Nephron progenitor cell (in vitro differentiated cells): ENCODE measurements around the gene CPOX.

Source experiments
- DNase-seq: peaks from one replicate; pipeline ENCODE4 v3.0.0; 2021
- H3K27ac Mint-ChIP-seq: 2 replicates; pipeline ENCODE4 v1.8.0; 2021; ENCODE audit warnings: mild to moderate bottlenecking, moderate library complexity, mixed read lengths
- H3K27me3 Mint-ChIP-seq: 2 replicates; pipeline ENCODE4 v1.8.0; 2021; ENCODE audit warnings: mild to moderate bottlenecking, low read depth, mixed read lengths; ENCODE audit not compliant: poor library complexity
- H3K36me3 Mint-ChIP-seq: 2 replicates; pipeline ENCODE4 v1.8.0; 2021; ENCODE audit warnings: low read depth, mixed read lengths
- H3K4me1 Mint-ChIP-seq: 2 replicates; pipeline ENCODE4 v1.8.0; 2021; ENCODE audit warnings: mixed read lengths
- H3K4me3 Mint-ChIP-seq: 2 replicates; pipeline ENCODE4 v1.8.0; 2021; ENCODE audit warnings: mild to moderate bottlenecking, moderate library complexity, mixed read lengths
- H3K9me3 Mint-ChIP-seq: 2 replicates; pipeline ENCODE4 v1.8.0; 2021; ENCODE audit warnings: mild to moderate bottlenecking, moderate library complexity, mixed read lengths
- CTCF ChIP-seq: fragments of 200-600 bp; sonication (generic); IDR thresholded peaks from 2 replicates; pipeline ENCODE4 v1.5.0; 2021; ENCODE audit warnings: antibody characterized with exemption

The CPOX gene

GRCh38 chr3:98532709-98533571, 60.5 kb downstream of the CPOX start:
- Mint-ChIP-seq H3K27ac (peak overlapping the region; percentile 23), H3K36me3 (no peaks in the 10 kb centered on the region), H3K4me3 (no peak overlapping the region), H3K27me3 (no peaks in the 10 kb centered on the region), H3K9me3 (no peaks in the 10 kb centered on the region), H3K4me1 (peaks cover 17% of the 10 kb centered on the region)
- no peak for TF ChIP-seq CTCF
- no peak for DNase-seq

GRCh38 chr3:98532275-98532637, 61.2 kb downstream of the CPOX start:
- TF ChIP-seq CTCF = no peak
- no peaks in the 10 kb centered on the region for H3K9me3 Mint-ChIP-seq
- no peaks in the 10 kb centered on the region for H3K27me3 Mint-ChIP-seq
- no peak overlapping the region for H3K27ac Mint-ChIP-seq
- H3K4me1 Mint-ChIP-seq = peaks cover 17% of the 10 kb centered on the region
- no peaks in the 10 kb centered on the region for H3K36me3 Mint-ChIP-seq
- no peak overlapping the region for H3K4me3 Mint-ChIP-seq
- no peak for DNase-seq

DNA sequence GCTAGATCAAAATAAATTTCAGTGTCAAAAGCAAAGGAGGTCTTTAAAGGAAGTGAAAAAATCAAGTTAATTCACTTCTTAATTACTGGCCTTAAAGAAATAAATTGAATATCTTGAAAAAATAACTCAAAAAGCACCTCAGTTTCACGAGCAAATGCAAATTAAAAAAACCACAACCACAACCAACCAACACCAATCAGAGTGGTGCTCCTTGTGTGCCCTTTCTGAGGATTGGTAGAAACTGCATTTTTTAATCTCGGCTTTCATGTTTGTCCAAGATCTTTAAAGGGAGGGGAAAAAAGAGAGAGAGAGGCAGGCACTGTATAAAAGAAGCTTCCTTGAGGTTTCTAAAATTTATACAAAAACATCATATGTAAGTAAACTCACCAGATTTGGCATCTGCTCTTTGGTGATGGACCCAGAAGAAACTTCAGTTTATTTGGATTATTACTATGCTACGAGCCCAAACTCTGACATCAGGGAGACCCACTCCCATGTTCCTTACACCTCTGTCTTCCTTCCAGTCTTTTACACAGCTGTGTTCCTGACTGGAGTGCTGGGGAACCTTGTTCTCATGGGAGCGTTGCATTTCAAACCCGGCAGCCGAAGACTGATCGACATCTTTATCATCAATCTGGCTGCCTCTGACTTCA, 61.7 kb downstream of the CPOX start, which contains the start of gene GPR15:
Gene GPR15, plus strand, starts transcription at position 357 of the 653 bp plus-strand sequence. Its CDS starts 56 bp downstream, at position 413.
- H3K27ac Mint-ChIP-seq = peak within 1 kb of the TSS; percentile 23
- DNase-seq = no peak
- H3K9me3 Mint-ChIP-seq = no peaks in the 10 kb centered on the region
- no peaks in the 10 kb centered on the region for H3K36me3 Mint-ChIP-seq
- H3K27me3 Mint-ChIP-seq = no peaks in the 10 kb centered on the region
- H3K4me1 Mint-ChIP-seq = peaks cover 17% of the 10 kb centered on the region
- TF ChIP-seq CTCF = no peak
- H3K4me3 Mint-ChIP-seq = no peak within 1 kb of the TSS

GRCh38 chr3:98530676-98531075, 62.7 kb downstream of the CPOX start:
- Mint-ChIP-seq H3K4me3 (no peak overlapping the region), H3K27ac (no peak overlapping the region), H3K9me3 (no peaks in the 10 kb centered on the region), H3K27me3 (no peaks in the 10 kb centered on the region), H3K36me3 (no peaks in the 10 kb centered on the region), H3K4me1 (peaks cover 17% of the 10 kb centered on the region)
- TF ChIP-seq CTCF = no peak
- DNase-seq = no peak

GRCh38 chr3:98529856-98530459, 63.5 kb downstream of the CPOX start:
- Mint-ChIP-seq H3K27ac (no peak overlapping the region), H3K4me1 (peaks cover 17% of the 10 kb centered on the region), H3K36me3 (no peaks in the 10 kb centered on the region), H3K4me3 (no peak overlapping the region), H3K9me3 (no peaks in the 10 kb centered on the region), H3K27me3 (no peaks in the 10 kb centered on the region)
- DNase-seq = no peak
- TF ChIP-seq CTCF = no peak
